ENCODE data around the gene ELOVL2.

GRCh38 chr6:10949579-10950490, 94.3 kb downstream of the ELOVL2 start:
- TF ChIP-seq POLR2A (IDR thresholded peaks at IDR 0.05): no peak
- TF ChIP-seq CTCF (IDR thresholded peaks at IDR 0.05): no peak

Data from body of pancreas (tissue), 4 donors.